ENCODE results near the gene TPD52L2.

Gene TPD52L2

GRCh38 chr20:63829603-63829944, 35.5 kb upstream of the TPD52L2 start:
- H3K9me3 ChIP-seq, result no peaks in the 10 kb centered on the region
- H3K4me1 ChIP-seq, result peaks cover 3% of the 10 kb centered on the region; the same call in 1 of the 2 replicates
- no peak for DNase-seq
- H3K27me3 ChIP-seq, result peaks cover 32% of the 10 kb centered on the region
- H3K36me3 ChIP-seq, result no peaks in the 10 kb centered on the region
- TF ChIP-seq CTCF (IDR thresholded peaks at IDR 0.05; ENCODE audit: low read depth, low read length), result no peak
- no peak overlapping the region for H3K4me3 ChIP-seq (ENCODE audit: low read depth, low read length)

- no peak for TF ChIP-seq CTCF (IDR thresholded peaks at IDR 0.05; ENCODE audit: low read depth, low read length)
- no peaks in the 10 kb centered on the region for H3K9me3 ChIP-seq
- H3K36me3 ChIP-seq, result no peaks in the 10 kb centered on the region
- DNase-seq, result no peak
- peaks cover 4% of the 10 kb centered on the region; the same call in 1 of the 2 replicates for H3K4me1 ChIP-seq
- H3K27me3 ChIP-seq, result peaks cover 32% of the 10 kb centered on the region
- H3K4me3 ChIP-seq (ENCODE audit: low read depth, low read length), result no peak overlapping the region
These were observed 34.9 kb upstream of the TPD52L2 start for GRCh38 chr20:63829945-63830835.

GRCh38 chr20:63830841-63831588, 34.1 kb upstream of the TPD52L2 start, which contains the start of gene ZBTB46:
ZBTB46 (minus strand) TSS chr20:63831264; CDS start chr20:63790757, 40,507 bp downstream.
- no peaks in the 10 kb centered on the region for H3K36me3 ChIP-seq
- no peak within 1 kb of the TSS; the same call in 1 of the 2 replicates for H3K4me3 ChIP-seq (ENCODE audit: low read depth, low read length)
- H3K27me3 ChIP-seq, result peaks cover 32% of the 10 kb centered on the region
- peaks cover 4% of the 10 kb centered on the region; the same call in 1 of the 2 replicates for H3K4me1 ChIP-seq
- DNase-seq, result peak; percentile 71
- TF ChIP-seq CTCF (IDR thresholded peaks at IDR 0.05; ENCODE audit: low read depth, low read length), result no peak
- H3K9me3 ChIP-seq, result no peaks in the 10 kb centered on the region

GRCh38 chr20:63831646-63831992, 33.5 kb upstream of the TPD52L2 start:
- Histone ChIP-seq H3K27me3 (peaks cover 32% of the 10 kb centered on the region), H3K4me1 (peaks cover 4% of the 10 kb centered on the region; the same call in 1 of the 2 replicates), H3K4me3 (ENCODE audit: low read depth, low read length) (no peak overlapping the region; the same call in 1 of the 2 replicates), H3K36me3 (no peaks in the 10 kb centered on the region), H3K9me3 (no peaks in the 10 kb centered on the region)
- no peak for DNase-seq
- no peak for TF ChIP-seq CTCF (IDR thresholded peaks at IDR 0.05; ENCODE audit: low read depth, low read length)

- no peak for DNase-seq
- no peak overlapping the region for H3K4me3 ChIP-seq (ENCODE audit: low read depth, low read length)
- H3K36me3 ChIP-seq, result no peaks in the 10 kb centered on the region
- H3K4me1 ChIP-seq, result peaks cover 4% of the 10 kb centered on the region; the same call in 1 of the 2 replicates
- no peak for TF ChIP-seq CTCF (IDR thresholded peaks at IDR 0.05; ENCODE audit: low read depth, low read length)
- H3K27me3 ChIP-seq, result peaks cover 32% of the 10 kb centered on the region
- no peaks in the 10 kb centered on the region for H3K9me3 ChIP-seq
These were observed 32.9 kb upstream of the TPD52L2 start for GRCh38 chr20:63831993-63832686.

All from BE2C (cell line).